SU-DHL-6 (cell line): Measurements from ENCODE around the gene NEURL1B.

Experiments
- CTCF ChIP-seq: fragments of 200-600 bp; sonication (generic); IDR thresholded peaks from one replicate; pipeline ENCODE4 v1.5.1; 2017; ENCODE audit warnings: antibody characterized with exemption, mild to moderate bottlenecking, low read length, moderate library complexity; ENCODE audit not compliant: insufficient read depth, poor library complexity, severe bottlenecking
- EZH2phosphoT487 ChIP-seq: fragments of 200-600 bp; sonication (generic), shearing (Covaris generic); conservative IDR thresholded peaks from 2 replicates; pipeline ENCODE4 v1.6.1; 2018; ENCODE audit warnings: mild to moderate bottlenecking, antibody characterized with exemption, low read length, moderate library complexity, mixed read lengths

- TF ChIP-seq CTCF = no peak
- TF ChIP-seq EZH2phosphoT487 = no peak
These were observed 92.3 kb downstream of the NEURL1B start for GRCh38 chr5:172733131-172733973.
